Mucosa of rectum (tissue), 2 donors: Measurements from ENCODE around the gene CD99.
"Not testable (repeated sequence)": the region's sequence is repeated elsewhere in the genome, so short reads cannot be mapped to it uniquely, and the experiment has no call there.

Experiments
- H3K27ac ChIP-seq, 2 donors: one replicate each; pipeline ENCODE4 v1.7.0; 2013; ENCODE audit warnings: inconsistent platforms in 2 of 2, low read depth in 2 of 2, low read length in 2 of 2
- H3K27me3 ChIP-seq, 2 donors: one replicate each; pipeline ENCODE4 v1.7.0; 2013; ENCODE audit warnings: low read length in 2 of 2; ENCODE audit not compliant: control insufficient read depth in 2 of 2, insufficient read depth in 2 of 2
- H3K36me3 ChIP-seq, 2 donors: one replicate each; pipeline ENCODE4 v1.7.0; 2013; ENCODE audit warnings: low read length in 2 of 2; ENCODE audit not compliant: control insufficient read depth in 2 of 2, insufficient read depth in 2 of 2
- H3K4me1 ChIP-seq, 2 donors: one replicate each; pipeline ENCODE4 v1.7.0; 2013; ENCODE audit warnings: low read length in 2 of 2, mild to moderate bottlenecking in 1 of 2; ENCODE audit not compliant: control insufficient read depth in 2 of 2, insufficient read depth in 2 of 2
- H3K4me3 ChIP-seq, 2 donors: one replicate each; pipeline ENCODE4 v1.7.0; 2013; ENCODE audit warnings: low read length in 2 of 2
- H3K9ac ChIP-seq, 2 donors: one replicate each; pipeline ENCODE4 v1.7.0; 2013; ENCODE audit warnings: low read length in 2 of 2, low read depth in 1 of 2, mild to moderate bottlenecking in 1 of 2
- H3K9me3 ChIP-seq, 2 donors: one replicate each; pipeline ENCODE4 v1.7.0; 2013; ENCODE audit warnings: low read length in 2 of 2; ENCODE audit not compliant: control insufficient read depth in 2 of 2
- donor health status: healthy.
- donor health status: Normal muscosa, but diverticular disease.

Gene CD99

GRCh38 chrX:2719774-2720447, 28.8 kb downstream of the CD99 start:
- H3K9ac ChIP-seq: no peak overlapping the region
- H3K27me3 ChIP-seq: no peaks in the 10 kb centered on the region
- H3K9me3 ChIP-seq: no peaks in the 10 kb centered on the region
- no peaks in the 10 kb centered on the region for H3K4me1 ChIP-seq
- H3K4me3 ChIP-seq: no peak overlapping the region
- H3K36me3 ChIP-seq: peaks cover 49 to 65% of the 10 kb centered on the region in 2 donors
- no peak overlapping the region for H3K27ac ChIP-seq

GRCh38 chrX:2723286-2723879, 32.3 kb downstream of the CD99 start:
- Histone ChIP-seq H3K9ac (no peak overlapping the region), H3K4me3 (no peak overlapping the region), H3K4me1 (no peaks in the 10 kb centered on the region), H3K27ac (no peak overlapping the region), H3K36me3 (peaks cover 52 to 60% of the 10 kb centered on the region in 2 donors), H3K27me3 (no peaks in the 10 kb centered on the region), H3K9me3 (no peaks in the 10 kb centered on the region)

GRCh38 chrX:2727264-2727663, 36.2 kb downstream of the CD99 start:
- not testable (repeated sequence) for H3K27ac ChIP-seq, H3K27me3 ChIP-seq, H3K4me1 ChIP-seq, H3K9ac ChIP-seq, H3K9me3 ChIP-seq, H3K4me3 ChIP-seq
- H3K36me3 ChIP-seq: peaks cover 49 to 51% of the 10 kb centered on the region in 2 donors

GRCh38 chrX:2732076-2732475, 41.0 kb downstream of the CD99 start:
- Histone ChIP-seq H3K4me3 (no peak overlapping the region), H3K36me3 (peaks cover 27 to 31% of the 10 kb centered on the region in 2 donors), H3K4me1 (no peaks in the 10 kb centered on the region), H3K9ac (no peak overlapping the region), H3K27me3 (no peaks in the 10 kb centered on the region), H3K27ac (no peak overlapping the region), H3K9me3 (no peaks in the 10 kb centered on the region)

GRCh38 chrX:2732649-2733048, 41.6 kb downstream of the CD99 start:
- H3K4me1 ChIP-seq: no peaks in the 10 kb centered on the region
- H3K9me3 ChIP-seq: no peaks in the 10 kb centered on the region
- H3K36me3 ChIP-seq: peaks cover 25 to 30% of the 10 kb centered on the region in 2 donors
- no peaks in the 10 kb centered on the region for H3K27me3 ChIP-seq
- no peak overlapping the region for H3K4me3 ChIP-seq
- no peak overlapping the region for H3K27ac ChIP-seq
- H3K9ac ChIP-seq: no peak overlapping the region

GRCh38 chrX:2733286-2733685, 42.2 kb downstream of the CD99 start:
- no peak overlapping the region for H3K9ac ChIP-seq
- H3K27me3 ChIP-seq: no peaks in the 10 kb centered on the region
- no peaks in the 10 kb centered on the region for H3K4me1 ChIP-seq
- no peak overlapping the region for H3K27ac ChIP-seq
- H3K4me3 ChIP-seq: no peak overlapping the region
- H3K9me3 ChIP-seq: no peaks in the 10 kb centered on the region
- peaks cover 29 to 32% of the 10 kb centered on the region in 2 donors for H3K36me3 ChIP-seq

GRCh38 chrX:2735270-2735669, 44.2 kb downstream of the CD99 start:
- Histone ChIP-seq H3K4me3 (no peak overlapping the region), H3K27me3 (no peaks in the 10 kb centered on the region), H3K9ac (no peak overlapping the region), H3K36me3 (peaks cover 20 to 29% of the 10 kb centered on the region in 2 donors), H3K4me1 (no peaks in the 10 kb centered on the region), H3K9me3 (no peaks in the 10 kb centered on the region), H3K27ac (no peak overlapping the region)

- H3K4me1 ChIP-seq: no peaks in the 10 kb centered on the region
- H3K27ac ChIP-seq: no peak overlapping the region
- H3K9me3 ChIP-seq: no peaks in the 10 kb centered on the region
- H3K36me3 ChIP-seq: peaks cover 11 to 25% of the 10 kb centered on the region in 2 donors
- H3K4me3 ChIP-seq: no peak overlapping the region
- no peaks in the 10 kb centered on the region for H3K27me3 ChIP-seq
- H3K9ac ChIP-seq: no peak overlapping the region
Measured at GRCh38 chrX:2740672-2741071, 49.6 kb downstream of the CD99 start.

- H3K9ac ChIP-seq: no peak overlapping the region
- H3K27ac ChIP-seq: no peak overlapping the region
- peaks cover 0 to 2% of the 10 kb centered on the region in 2 donors for H3K4me1 ChIP-seq
- no peaks in the 10 kb centered on the region for H3K27me3 ChIP-seq
- H3K36me3 ChIP-seq: peaks cover 11 to 25% of the 10 kb centered on the region in 2 donors
- H3K9me3 ChIP-seq: no peaks in the 10 kb centered on the region
- H3K4me3 ChIP-seq: no peak overlapping the region
Measured at GRCh38 chrX:2741386-2741785, 50.3 kb downstream of the CD99 start.

- not testable (repeated sequence) for H3K27ac ChIP-seq, H3K9ac ChIP-seq, H3K36me3 ChIP-seq, H3K4me3 ChIP-seq, H3K27me3 ChIP-seq, H3K9me3 ChIP-seq, H3K4me1 ChIP-seq
Measured at GRCh38 chrX:2746250-2746649, 55.2 kb downstream of the CD99 start.
